Left ventricle myocardium inferior (tissue), 1 donor: ENCODE results near the gene FBXO10. TPM values are rescaled to one million over a fixed set of nuclear protein-coding genes. Genes with fewer than 3 reads are reported as not detected.
A peak's percentile ranks its signal among the peaks of the same experiment; 100 is the strongest.

Source experiments
- DNase-seq: peaks from one replicate; pipeline ENCODE4 v3.0.0-alpha.2; 2020
- H3K27ac ChIP-seq: fragments of 200-600 bp; replicated peaks from 2 replicates; pipeline ENCODE4 v1.8.0; 2021
- H3K27me3 ChIP-seq: fragments of 200-600 bp; 2 replicates; pipeline ENCODE4 v1.8.0; 2021; ENCODE audit warnings: low read depth
- H3K36me3 ChIP-seq: fragments of 200-600 bp; 2 replicates; pipeline ENCODE4 v1.8.0; 2021
- H3K4me1 ChIP-seq: fragments of 200-600 bp; 2 replicates; pipeline ENCODE4 v1.8.0; 2021
- H3K4me3 ChIP-seq: fragments of 200-600 bp; 2 replicates; pipeline ENCODE4 v1.8.0; 2021; ENCODE audit warnings: mild to moderate bottlenecking, moderate library complexity
- H3K9me3 ChIP-seq: fragments of 200-600 bp; replicated peaks from 2 replicates; pipeline ENCODE4 v1.8.0; 2021
- CTCF ChIP-seq: fragments of 200-600 bp; IDR thresholded peaks from 2 replicates; pipeline ENCODE4 v1.8.0; 2021; ENCODE audit warnings: antibody characterized with exemption, mild to moderate bottlenecking, borderline replicate concordance
- intact Hi-C: fragments of 100-400 bp; cut with micrococcal nuclease; formaldehyde crosslinking; loops from one replicate; pipeline ENCODE4 v1.11.0; 2022
- total RNA-seq: library from RNA; stranded (reverse); fragmentation: NEBNext Ultra II Directional; extraction: Animal tissue kit (Norgen Biotek cat#: 25700); gene quantifications from one replicate; pipeline ENCODE4 v1.2.1, GENCODE V29; 2021
- donor health status: DM: no; HTN: yes; CAD: no; lungs with severe emphysema.

FBXO10 gene
- total RNA-seq, 1 donor from 2014 or later, result 6.7 TPM

- Histone ChIP-seq H3K36me3 (no peaks in the 10 kb centered on the region), H3K27me3 (peaks cover 7% of the 10 kb centered on the region), H3K4me1 (peaks cover 42% of the 10 kb centered on the region), H3K4me3 (peak overlapping the region; percentile 33), H3K9me3 (no peaks in the 10 kb centered on the region), H3K27ac (peak overlapping the region; percentile 40)
- TF ChIP-seq CTCF, result no peak
- intact Hi-C loops, result no loop called here
- DNase-seq, result no peak
Observed at GRCh38 chr9:37593883-37594448, 17.8 kb upstream of the FBXO10 start.

- H3K9me3 ChIP-seq, result no peaks in the 10 kb centered on the region
- peak within 1 kb of the TSS; percentile 90 for H3K4me3 ChIP-seq
- intact Hi-C loops, result no loop called here
- TF ChIP-seq CTCF, result no peak
- H3K27me3 ChIP-seq, result peaks cover 7% of the 10 kb centered on the region
- DNase-seq, result peak; percentile 93
- H3K36me3 ChIP-seq, result peaks cover 12% of the 10 kb centered on the region
- H3K4me1 ChIP-seq, result peaks cover 42% of the 10 kb centered on the region
- peak within 1 kb of the TSS; percentile 90 for H3K27ac ChIP-seq
Observed at GRCh38 chr9:37592108-37592951, 16.1 kb upstream of the FBXO10 start, which contains the start of gene TOMM5. Gene TOMM5 (minus strand): TSS chr9:37592597. CDS start chr9:37592532, 65 bp downstream.

DNA sequence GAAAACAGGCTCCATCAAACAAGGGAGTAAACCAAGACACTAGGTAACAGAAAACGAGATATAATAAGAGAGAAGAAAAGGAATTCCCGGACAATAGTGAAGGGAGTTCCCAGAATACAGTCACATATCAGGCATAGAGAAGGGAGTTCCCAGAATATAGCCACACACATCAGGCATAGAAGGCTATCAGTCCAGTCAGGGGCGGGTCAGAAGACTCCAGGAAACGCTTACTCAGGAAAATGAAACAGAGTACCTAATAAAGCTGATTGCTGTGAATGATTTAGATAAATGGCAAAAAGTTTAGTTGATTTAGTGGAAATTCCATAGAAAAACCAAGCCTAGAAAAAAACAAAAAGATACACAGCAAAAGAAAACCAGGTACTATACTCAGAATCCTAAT is 11.3 kb upstream of the FBXO10 start:
- Histone ChIP-seq H3K4me1 (peaks cover 26% of the 10 kb centered on the region), H3K36me3 (peaks cover 53% of the 10 kb centered on the region)
- intact Hi-C loops, result no loop called here

DNA sequence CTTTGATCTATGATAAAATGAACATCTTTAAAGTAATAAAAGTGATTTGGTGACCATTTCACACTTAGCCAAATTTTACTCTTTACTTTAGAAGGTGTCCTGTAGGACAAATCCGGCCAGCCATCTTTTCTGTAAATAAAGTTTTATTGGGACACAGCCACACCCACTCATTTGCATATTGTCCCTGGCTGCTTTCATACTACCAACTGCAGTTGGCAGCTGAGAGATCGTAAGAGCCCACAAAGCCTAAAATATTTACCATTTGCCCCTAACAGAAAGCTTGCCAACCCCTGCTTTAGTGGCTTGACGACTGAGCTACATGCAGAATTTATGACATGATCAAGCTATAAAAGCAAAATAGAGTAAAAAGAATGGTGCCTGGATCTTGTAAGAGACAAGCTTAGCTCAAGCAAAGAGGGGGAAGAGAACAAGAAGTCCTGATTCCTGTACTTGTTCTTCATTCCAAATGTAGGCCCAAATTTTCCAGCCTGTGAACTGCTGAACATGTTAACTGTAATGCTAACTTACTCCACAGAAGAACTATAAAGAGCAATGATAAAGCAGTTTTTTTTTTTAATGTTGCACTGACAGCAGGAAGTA is 7.4 kb upstream of the FBXO10 start:
- intact Hi-C loops, result no loop called here
- DNase-seq, result no peak
- H3K27ac ChIP-seq, result no peak overlapping the region

More for the DNA sequence above, 11.3 kb upstream of the FBXO10 start:
- DNase-seq, result no peak
- H3K4me3 ChIP-seq, result no peak overlapping the region
- no peaks in the 10 kb centered on the region for H3K9me3 ChIP-seq
- H3K27me3 ChIP-seq, result no peaks in the 10 kb centered on the region
- H3K27ac ChIP-seq, result no peak overlapping the region
- no peak for TF ChIP-seq CTCF

More for the DNA sequence above, 7.4 kb upstream of the FBXO10 start:
- Histone ChIP-seq H3K9me3 (no peaks in the 10 kb centered on the region), H3K4me1 (no peaks in the 10 kb centered on the region), H3K4me3 (no peak overlapping the region), H3K36me3 (peaks cover 53% of the 10 kb centered on the region), H3K27me3 (no peaks in the 10 kb centered on the region)
- no peak for TF ChIP-seq CTCF
